Measurements from ENCODE around the gene FGL2. TPM values are rescaled to one million over a fixed set of nuclear protein-coding genes. Genes with fewer than 3 reads are reported as not detected.
A peak's percentile ranks its signal among the peaks of the same experiment; 100 is the strongest.

FGL2 gene
- polyA plus RNA-seq, 1 experiment, result not detected

DNA sequence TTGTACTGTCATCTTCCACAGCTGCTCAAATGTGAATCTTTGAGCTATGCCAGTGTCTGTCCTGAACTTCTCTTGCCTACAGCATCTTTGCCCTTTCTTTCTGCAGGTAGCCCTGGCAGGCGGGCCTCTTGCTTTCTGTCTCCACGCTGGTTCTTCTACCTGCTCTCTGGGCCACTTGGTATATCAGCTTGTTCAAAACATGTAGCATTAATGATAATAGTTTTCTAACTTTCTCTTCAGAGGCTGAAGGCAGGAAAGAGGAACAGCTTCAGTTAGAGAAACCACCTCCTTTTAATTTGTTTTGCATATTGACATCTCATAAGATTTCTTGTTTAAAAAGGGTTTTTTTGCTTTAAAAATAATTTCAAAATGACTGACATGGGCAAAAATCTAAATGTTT lies 923 bp upstream of the FGL2 start:
- DNase-seq (ENCODE audit: low read depth), result no peak
- ChIA-PET POLR2A (no interaction called here), CTCF (no interaction called here)
- H3K27me3 ChIP-seq (ENCODE audit: control insufficient read depth, insufficient read depth, low read length), result no peaks in the 10 kb centered on the region; the same call in 1 of the 2 replicates
- H3K4me3 ChIP-seq (ENCODE audit: low read depth, low read length), result no peak overlapping the region
- no peaks in the 10 kb centered on the region for H3K36me3 ChIP-seq (ENCODE audit: control insufficient read depth, insufficient read depth, low read length)
- no peak for TF ChIP-seq CTCF (IDR thresholded peaks at IDR 0.05; ENCODE audit: insufficient read depth, low read depth, low read length)

DNA sequence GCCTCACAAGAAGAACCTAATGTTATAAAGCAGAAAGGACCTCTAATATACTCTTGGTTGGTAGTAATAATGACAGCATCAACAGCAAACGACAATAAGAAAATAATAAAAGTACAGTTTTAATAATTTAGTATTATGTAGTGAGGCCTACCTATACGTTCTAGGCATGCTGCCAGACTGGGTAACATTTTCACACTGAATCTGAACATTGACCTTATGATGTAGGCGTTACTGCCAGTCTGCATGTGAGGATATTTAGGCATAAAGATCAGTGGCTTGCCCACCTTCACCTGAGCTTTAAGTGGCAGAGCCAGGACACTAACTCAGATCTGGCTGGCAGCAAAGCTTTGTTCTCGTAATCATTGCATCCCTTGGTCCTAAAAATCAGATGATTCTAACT lies 2.5 kb downstream of the FGL2 start:
- H3K27me3 ChIP-seq (ENCODE audit: control insufficient read depth, insufficient read depth, low read length), result no peaks in the 10 kb centered on the region; the same call in 1 of the 2 replicates
- POLR2A ChIA-PET, result no interaction called here
- CTCF ChIA-PET, result no interaction called here
- H3K36me3 ChIP-seq (ENCODE audit: control insufficient read depth, insufficient read depth, low read length), result no peaks in the 10 kb centered on the region
- TF ChIP-seq CTCF (IDR thresholded peaks at IDR 0.05; ENCODE audit: insufficient read depth, low read depth, low read length), result no peak
- no peak overlapping the region for H3K4me3 ChIP-seq (ENCODE audit: low read depth, low read length)
- DNase-seq (ENCODE audit: low read depth), result no peak

DNA sequence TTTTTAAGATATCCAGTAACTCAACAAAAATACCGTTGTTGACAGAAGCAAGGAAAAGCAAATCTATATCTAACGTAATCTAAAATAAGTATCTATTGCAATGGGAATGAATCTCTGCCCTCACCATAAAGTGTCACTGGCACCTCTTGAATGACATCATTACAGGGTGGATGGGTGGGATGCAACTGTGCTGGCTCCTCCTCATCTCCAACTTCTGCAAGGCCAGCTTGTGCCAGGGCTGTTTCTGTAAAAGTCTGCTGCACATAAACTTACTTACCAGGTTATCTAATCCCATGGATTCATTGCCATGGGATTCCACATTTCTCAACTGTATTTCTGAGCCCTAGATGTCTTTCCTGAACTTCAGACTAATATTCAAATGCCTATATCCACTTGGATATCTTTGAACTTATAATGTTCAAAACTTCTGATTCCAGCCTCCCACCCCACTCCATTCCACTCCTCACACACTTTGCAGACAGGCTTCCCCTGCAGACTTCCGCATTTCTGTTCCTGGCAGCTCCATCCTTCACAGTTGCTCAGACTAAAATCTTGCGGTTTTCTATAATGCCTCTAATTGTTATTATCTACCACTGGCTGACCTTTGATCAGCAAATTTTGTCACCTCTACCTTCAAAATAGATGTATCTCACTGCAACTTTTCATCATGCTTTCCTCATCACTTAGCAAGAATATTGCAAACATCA lies 10.7 kb downstream of the FGL2 start:
- no peak for DNase-seq (ENCODE audit: low read depth)
- ChIA-PET POLR2A (no interaction called here), CTCF (no interaction called here)
- Histone ChIP-seq H3K36me3 (ENCODE audit: control insufficient read depth, insufficient read depth, low read length) (no peaks in the 10 kb centered on the region), H3K4me3 (ENCODE audit: low read depth, low read length) (no peak overlapping the region), H3K27me3 (ENCODE audit: control insufficient read depth, insufficient read depth, low read length) (no peaks in the 10 kb centered on the region)
- TF ChIP-seq CTCF (IDR thresholded peaks at IDR 0.05; ENCODE audit: insufficient read depth, low read depth, low read length), result no peak

- CTCF ChIA-PET, result no interaction called here
- no peak for DNase-seq (ENCODE audit: low read depth)
- TF ChIP-seq CTCF (IDR thresholded peaks at IDR 0.05; ENCODE audit: insufficient read depth, low read depth, low read length), result no peak
- POLR2A ChIA-PET, result no interaction called here
- Histone ChIP-seq H3K4me3 (ENCODE audit: low read depth, low read length) (no peak overlapping the region), H3K36me3 (ENCODE audit: control insufficient read depth, insufficient read depth, low read length) (no peaks in the 10 kb centered on the region), H3K27me3 (ENCODE audit: control insufficient read depth, insufficient read depth, low read length) (no peaks in the 10 kb centered on the region)
Observed at GRCh38 chr7:77185866-77186265, 13.8 kb downstream of the FGL2 start.

DNA sequence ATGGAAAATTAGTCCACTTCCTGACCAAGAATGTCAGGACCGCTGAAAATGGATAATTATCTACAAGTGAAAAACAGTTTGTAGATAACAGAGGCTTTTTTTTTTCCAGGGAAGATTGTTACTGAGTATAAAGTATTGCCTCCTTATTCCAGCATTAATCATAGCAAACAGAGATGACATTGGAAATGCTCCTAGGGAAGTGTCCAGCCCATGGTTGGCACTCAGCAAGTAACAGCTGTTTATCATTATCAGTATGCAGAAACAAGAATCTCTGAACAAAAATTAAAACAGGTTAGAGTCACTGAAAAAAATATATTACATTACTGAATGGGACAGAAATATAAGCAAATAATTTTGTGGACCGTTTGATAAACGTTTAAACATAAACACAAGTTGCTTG lies 14.6 kb downstream of the FGL2 start:
- POLR2A ChIA-PET, result no interaction called here
- no peak for TF ChIP-seq CTCF (IDR thresholded peaks at IDR 0.05; ENCODE audit: insufficient read depth, low read depth, low read length)
- Histone ChIP-seq H3K27me3 (ENCODE audit: control insufficient read depth, insufficient read depth, low read length) (no peaks in the 10 kb centered on the region), H3K36me3 (ENCODE audit: control insufficient read depth, insufficient read depth, low read length) (no peaks in the 10 kb centered on the region), H3K4me3 (ENCODE audit: low read depth, low read length) (no peak overlapping the region)
- DNase-seq (ENCODE audit: low read depth), result peak; percentile 9
- CTCF ChIA-PET, result no interaction called here

Measured in BJ (cell line).